Neural crest cell (in vitro differentiated cells): Measurements from ENCODE around the gene SMAD6. TPM values are rescaled to one million over a fixed set of nuclear protein-coding genes. Genes with fewer than 3 reads are reported as not detected.

ENCODE experiments used
- DNase-seq: peaks from one replicate; pipeline ENCODE4 v3.0.0; 2021; ENCODE audit warnings: low read depth, mixed read lengths, low spot score
- H3K27ac Mint-ChIP-seq: one replicate; pipeline ENCODE4 v1.8.0; 2021; ENCODE audit warnings: mild to moderate bottlenecking, mixed read lengths; ENCODE audit not compliant: unreplicated experiment
- H3K27me3 Mint-ChIP-seq: 2 replicates; pipeline ENCODE4 v1.8.0; 2021; ENCODE audit warnings: low read depth, mild to moderate bottlenecking, mixed read lengths
- H3K36me3 Mint-ChIP-seq: 2 replicates; pipeline ENCODE4 v1.8.0; 2021; ENCODE audit warnings: low read depth, mild to moderate bottlenecking, mixed read lengths
- H3K4me1 Mint-ChIP-seq: 2 replicates; pipeline ENCODE4 v1.8.0; 2021; ENCODE audit warnings: mixed read lengths
- H3K4me3 Mint-ChIP-seq: one replicate; pipeline ENCODE4 v1.8.0; 2021; ENCODE audit warnings: mild to moderate bottlenecking, mixed read lengths
- H3K9me3 Mint-ChIP-seq: 2 replicates; pipeline ENCODE4 v1.8.0; 2021; ENCODE audit warnings: mixed read lengths
- total RNA-seq: library from RNA; stranded (reverse); gene quantifications from 2 replicates; pipeline ENCODE4 v1.2.1, GENCODE V29; 2021
- TF ChIP-seq, protein P1 (sequence below): fragments of 200-600 bp; sonication (generic); conservative IDR thresholded peaks from 2 replicates; pipeline ENCODE4 v1.5.0; 2021; ENCODE audit warnings: antibody characterized with exemption, mild to moderate bottlenecking

SMAD6 gene
- total RNA-seq, 1 donor from 2014 or later, result 4.7 TPM

DNA sequence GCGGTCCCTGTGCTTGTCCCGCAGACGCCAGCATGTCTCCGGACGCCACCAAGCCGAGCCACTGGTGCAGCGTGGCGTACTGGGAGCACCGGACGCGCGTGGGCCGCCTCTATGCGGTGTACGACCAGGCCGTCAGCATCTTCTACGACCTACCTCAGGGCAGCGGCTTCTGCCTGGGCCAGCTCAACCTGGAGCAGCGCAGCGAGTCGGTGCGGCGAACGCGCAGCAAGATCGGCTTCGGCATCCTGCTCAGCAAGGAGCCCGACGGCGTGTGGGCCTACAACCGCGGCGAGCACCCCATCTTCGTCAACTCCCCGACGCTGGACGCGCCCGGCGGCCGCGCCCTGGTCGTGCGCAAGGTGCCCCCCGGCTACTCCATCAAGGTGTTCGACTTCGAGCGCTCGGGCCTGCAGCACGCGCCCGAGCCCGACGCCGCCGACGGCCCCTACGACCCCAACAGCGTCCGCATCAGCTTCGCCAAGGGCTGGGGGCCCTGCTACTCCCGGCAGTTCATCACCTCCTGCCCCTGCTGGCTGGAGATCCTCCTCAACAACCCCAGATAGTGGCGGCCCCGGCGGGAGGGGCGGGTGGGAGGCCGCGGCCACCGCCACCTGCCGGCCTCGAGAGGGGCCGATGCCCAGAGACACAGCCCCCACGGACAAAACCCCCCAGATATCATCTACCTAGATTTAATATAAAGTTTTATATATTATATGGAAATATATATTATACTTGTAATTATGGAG lies 79.1 kb downstream of the SMAD6 start:
- H3K27ac Mint-ChIP-seq, result no peak overlapping the region
- H3K4me1 Mint-ChIP-seq, result peaks cover 1% of the 10 kb centered on the region
- H3K27me3 Mint-ChIP-seq, result no peaks in the 10 kb centered on the region
- TF ChIP-seq, protein P1, sequence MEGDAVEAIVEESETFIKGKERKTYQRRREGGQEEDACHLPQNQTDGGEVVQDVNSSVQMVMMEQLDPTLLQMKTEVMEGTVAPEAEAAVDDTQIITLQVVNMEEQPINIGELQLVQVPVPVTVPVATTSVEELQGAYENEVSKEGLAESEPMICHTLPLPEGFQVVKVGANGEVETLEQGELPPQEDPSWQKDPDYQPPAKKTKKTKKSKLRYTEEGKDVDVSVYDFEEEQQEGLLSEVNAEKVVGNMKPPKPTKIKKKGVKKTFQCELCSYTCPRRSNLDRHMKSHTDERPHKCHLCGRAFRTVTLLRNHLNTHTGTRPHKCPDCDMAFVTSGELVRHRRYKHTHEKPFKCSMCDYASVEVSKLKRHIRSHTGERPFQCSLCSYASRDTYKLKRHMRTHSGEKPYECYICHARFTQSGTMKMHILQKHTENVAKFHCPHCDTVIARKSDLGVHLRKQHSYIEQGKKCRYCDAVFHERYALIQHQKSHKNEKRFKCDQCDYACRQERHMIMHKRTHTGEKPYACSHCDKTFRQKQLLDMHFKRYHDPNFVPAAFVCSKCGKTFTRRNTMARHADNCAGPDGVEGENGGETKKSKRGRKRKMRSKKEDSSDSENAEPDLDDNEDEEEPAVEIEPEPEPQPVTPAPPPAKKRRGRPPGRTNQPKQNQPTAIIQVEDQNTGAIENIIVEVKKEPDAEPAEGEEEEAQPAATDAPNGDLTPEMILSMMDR, result no peak
- no peaks in the 10 kb centered on the region for H3K9me3 Mint-ChIP-seq
- H3K36me3 Mint-ChIP-seq, result no peaks in the 10 kb centered on the region
- no peak for DNase-seq
- H3K4me3 Mint-ChIP-seq, result no peak overlapping the region

DNA sequence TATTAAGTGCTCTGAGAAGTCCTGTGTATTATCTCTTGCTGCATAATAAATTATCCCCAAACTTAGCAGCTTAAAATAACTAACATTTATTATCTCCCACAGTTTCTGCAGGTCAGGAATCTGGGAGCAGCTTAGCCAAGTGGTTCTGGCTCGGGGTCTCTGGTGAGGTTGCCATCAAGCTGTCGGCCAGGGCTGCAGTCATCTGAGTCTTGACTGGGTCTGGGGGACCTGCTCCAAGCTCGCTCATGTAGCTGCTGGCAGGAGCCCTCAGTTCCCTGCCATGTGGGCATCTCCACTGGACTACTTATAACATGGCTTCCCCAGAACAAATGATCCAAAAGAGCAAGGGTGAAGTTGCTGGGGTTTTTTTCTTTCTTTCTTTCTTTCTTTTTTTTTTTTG lies 80.7 kb downstream of the SMAD6 start:
- peaks cover 5% of the 10 kb centered on the region for H3K4me1 Mint-ChIP-seq
- DNase-seq, result no peak
- no peaks in the 10 kb centered on the region for H3K36me3 Mint-ChIP-seq
- no peaks in the 10 kb centered on the region for H3K27me3 Mint-ChIP-seq
- TF ChIP-seq, protein P1, result no peak
- no peaks in the 10 kb centered on the region for H3K9me3 Mint-ChIP-seq
- H3K4me3 Mint-ChIP-seq, result no peak overlapping the region
- no peak overlapping the region for H3K27ac Mint-ChIP-seq

DNA sequence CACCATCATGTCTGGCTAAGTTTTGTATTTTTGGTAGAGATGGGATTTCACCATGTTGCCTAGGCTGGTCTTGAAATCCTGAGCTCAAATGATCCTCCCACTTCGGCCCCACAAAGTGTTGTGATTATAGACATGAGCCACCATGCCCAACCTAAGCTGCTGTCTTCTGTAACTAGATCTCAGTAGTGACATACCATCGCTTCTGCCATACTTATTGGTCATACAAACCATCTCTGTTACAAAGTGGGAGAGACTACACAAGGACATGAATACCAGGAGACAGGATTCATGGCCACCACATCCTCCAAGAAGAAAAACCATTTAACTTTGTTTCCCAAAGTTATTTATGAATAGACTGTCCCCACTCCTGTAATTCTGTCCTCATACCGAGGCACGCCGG lies 81.3 kb downstream of the SMAD6 start:
- TF ChIP-seq, protein P1, result no peak
- Mint-ChIP-seq H3K4me3 (no peak overlapping the region), H3K36me3 (no peaks in the 10 kb centered on the region), H3K4me1 (peaks cover 5% of the 10 kb centered on the region), H3K27ac (peak overlapping the region; percentile 70), H3K9me3 (no peaks in the 10 kb centered on the region), H3K27me3 (no peaks in the 10 kb centered on the region)
- DNase-seq, result no peak

DNA sequence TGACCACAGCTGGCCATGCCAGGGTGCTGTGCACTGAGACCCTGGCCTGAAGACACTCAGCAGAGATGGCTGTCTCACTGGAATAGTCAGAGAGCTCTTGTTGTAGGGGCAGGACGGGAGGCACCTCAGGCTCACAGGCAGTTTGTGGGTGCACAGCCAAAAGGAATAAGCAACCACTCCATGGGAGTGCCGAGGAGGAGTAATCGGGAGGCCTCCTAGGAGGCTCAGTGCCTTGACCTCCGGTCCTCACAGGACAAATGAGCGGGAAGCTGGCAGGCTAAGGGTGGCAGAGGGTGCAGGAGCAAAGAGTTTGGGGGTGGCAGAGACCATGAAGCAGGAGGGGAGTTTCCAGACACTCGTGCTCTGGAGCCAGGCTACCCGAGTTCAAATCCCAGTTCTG lies 81.7 kb downstream of the SMAD6 start:
- Mint-ChIP-seq H3K4me3 (no peak overlapping the region), H3K4me1 (peaks cover 5% of the 10 kb centered on the region), H3K27me3 (no peaks in the 10 kb centered on the region), H3K27ac (peak overlapping the region; percentile 70), H3K9me3 (no peaks in the 10 kb centered on the region), H3K36me3 (no peaks in the 10 kb centered on the region)
- no peak for DNase-seq
- TF ChIP-seq, protein P1, result no peak

DNA sequence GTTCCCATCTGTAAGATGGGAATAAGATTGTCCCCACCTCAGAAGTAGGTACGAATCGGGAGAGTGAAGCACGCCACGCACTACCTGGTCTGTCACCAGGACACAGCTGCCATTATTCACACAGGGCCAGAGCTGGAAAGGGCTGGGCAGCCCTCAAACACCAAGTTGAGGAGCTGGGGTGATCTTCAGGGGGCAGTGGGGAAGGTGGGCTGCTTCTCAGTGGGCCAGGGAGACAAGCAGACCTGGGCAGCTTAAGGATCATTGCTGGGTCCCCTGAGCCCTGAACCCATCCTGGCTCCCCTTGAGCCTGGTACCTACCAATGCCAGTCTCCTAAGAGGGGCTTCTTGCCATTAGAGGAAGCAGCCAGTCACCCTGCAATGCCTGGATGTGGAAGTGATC lies 82.1 kb downstream of the SMAD6 start:
- no peak overlapping the region for H3K4me3 Mint-ChIP-seq
- no peak overlapping the region for H3K27ac Mint-ChIP-seq
- TF ChIP-seq, protein P1, result no peak
- peaks cover 5% of the 10 kb centered on the region for H3K4me1 Mint-ChIP-seq
- DNase-seq, result no peak
- no peaks in the 10 kb centered on the region for H3K36me3 Mint-ChIP-seq
- no peaks in the 10 kb centered on the region for H3K27me3 Mint-ChIP-seq
- no peaks in the 10 kb centered on the region for H3K9me3 Mint-ChIP-seq
